Measurements from ENCODE around the gene PARD3. TPM values are rescaled to one million over a fixed set of nuclear protein-coding genes. Genes with fewer than 3 reads are reported as not detected.
A peak's percentile ranks its signal among the peaks of the same experiment; 100 is the strongest.
"Not testable (repeated sequence)": the region's sequence is repeated elsewhere in the genome, so short reads cannot be mapped to it uniquely, and the experiment has no call there.

The PARD3 gene
- total RNA-seq, 1 experiment from 2014 or later = 19.3 TPM

DNA sequence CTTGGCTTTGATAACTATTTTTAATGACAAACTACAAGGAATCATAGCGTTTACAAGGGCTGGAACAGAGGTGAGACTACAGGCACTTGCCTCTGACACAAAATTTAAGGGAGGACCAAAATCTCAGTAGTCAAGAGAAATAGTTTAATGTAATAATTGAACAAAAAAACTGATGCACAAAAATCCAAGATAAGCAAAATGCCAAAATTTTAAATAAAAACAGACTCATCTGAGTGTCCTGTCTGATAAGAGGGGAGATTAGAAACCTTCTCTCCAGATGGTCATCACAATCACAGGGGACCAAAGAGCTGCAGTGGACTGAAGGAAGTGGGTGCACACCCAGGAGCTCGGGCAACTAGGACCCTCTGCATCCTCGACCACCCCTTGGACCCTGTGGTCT is 70.5 kb downstream of the PARD3 start:
- DNase-seq (ENCODE audit: low spot score) = no peak

DNA sequence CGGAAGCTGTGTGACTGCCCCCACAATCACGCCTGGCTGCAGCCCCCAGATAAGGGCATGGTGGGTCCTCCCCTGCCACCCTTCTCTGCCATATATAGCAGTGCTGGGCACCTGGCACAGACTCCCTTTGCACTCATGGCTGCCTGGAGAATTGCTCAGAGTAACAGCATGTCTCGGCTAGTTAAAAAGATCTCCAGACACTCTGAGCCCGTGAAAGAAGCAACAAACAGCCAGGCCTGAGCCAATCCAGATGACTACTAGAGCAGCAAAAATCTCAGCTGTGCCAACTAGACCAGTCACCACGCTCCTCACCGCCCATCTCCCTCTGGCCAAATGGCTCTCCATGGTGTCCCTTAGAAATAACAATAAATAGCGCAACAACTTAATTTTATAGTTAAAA is 71.3 kb downstream of the PARD3 start:
- no peak for DNase-seq (ENCODE audit: low spot score)

DNA sequence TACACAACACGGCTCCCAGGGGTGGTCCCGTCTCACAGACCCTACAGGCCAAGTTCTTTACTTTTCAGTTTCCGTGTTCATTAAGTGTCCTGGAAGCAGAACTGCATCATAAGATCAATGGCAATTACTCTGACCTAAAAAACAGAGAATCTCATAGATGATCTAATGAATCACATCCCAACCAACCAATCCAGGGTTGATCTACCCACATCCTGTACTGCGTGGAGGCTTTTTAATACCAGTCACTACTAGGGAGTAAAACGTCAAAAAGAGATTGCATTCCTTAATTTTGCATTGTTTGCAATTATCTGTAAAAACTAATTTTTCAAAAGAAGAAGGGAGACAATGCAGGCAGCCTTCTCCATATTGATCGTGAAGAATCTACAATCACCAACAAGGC is 72.6 kb downstream of the PARD3 start:
- DNase-seq (ENCODE audit: low spot score) = no peak

DNA sequence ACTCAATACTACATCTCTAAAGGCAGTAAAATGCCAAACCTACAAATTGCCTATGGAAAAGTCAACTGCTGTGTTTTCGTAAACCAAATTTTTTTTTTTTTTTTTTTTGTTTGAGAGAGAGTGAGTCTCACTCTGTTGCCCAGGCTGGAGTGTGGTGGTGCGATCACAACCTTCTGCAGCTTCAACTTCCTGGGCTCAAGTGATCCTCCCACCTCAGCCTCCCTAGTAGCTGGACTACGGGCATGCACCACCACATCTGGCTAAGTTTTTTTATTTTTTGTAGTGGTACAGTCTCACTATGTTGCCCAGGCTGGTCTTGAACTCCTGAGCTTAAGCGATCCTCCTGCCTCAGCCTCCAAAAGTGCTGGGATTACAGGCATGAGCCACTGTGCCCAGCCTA is 74.0 kb downstream of the PARD3 start:
- not testable (repeated sequence) for DNase-seq (ENCODE audit: low spot score)

DNA sequence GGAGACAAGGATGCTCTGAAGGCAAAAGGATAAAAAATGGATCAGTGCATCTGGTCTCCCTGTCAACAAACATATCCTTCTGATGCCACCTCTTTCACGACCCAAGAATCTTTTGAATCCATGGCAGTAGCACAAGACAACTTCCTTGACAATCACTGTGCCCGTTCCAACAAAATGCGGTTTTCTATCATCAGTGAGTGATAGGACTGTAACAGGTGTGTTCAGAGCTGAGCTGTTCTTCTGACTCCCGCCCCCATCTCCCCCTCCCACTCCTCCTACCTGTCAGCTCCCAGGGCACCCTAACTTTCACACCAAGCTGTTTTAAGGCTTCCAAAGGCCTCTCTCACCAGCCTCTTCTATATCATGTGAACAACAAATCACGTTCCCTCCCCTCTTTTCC is 74.8 kb downstream of the PARD3 start:
- no peak for DNase-seq (ENCODE audit: low spot score)

DNA sequence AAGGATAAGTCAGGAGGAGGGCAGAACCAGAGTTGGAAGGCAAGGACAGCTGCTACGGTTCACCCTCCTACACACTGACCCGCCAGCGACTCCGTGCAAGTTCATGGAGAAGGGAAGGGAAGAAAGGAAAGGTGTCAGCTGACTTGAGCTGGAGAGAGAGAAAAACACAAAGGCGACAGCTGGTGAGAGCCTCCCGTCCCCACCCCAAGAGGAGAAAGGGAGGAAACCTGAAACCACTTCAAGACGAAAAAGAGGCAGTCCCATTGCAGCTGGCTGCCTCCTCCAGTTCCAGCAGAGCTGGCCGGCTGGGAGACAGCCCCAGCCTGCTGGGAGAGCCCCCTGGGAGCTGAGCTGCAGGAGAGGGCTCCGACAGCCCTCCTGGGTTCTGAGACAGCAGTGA is 75.2 kb downstream of the PARD3 start:
- peak; percentile 80 for DNase-seq (ENCODE audit: low spot score)

DNA sequence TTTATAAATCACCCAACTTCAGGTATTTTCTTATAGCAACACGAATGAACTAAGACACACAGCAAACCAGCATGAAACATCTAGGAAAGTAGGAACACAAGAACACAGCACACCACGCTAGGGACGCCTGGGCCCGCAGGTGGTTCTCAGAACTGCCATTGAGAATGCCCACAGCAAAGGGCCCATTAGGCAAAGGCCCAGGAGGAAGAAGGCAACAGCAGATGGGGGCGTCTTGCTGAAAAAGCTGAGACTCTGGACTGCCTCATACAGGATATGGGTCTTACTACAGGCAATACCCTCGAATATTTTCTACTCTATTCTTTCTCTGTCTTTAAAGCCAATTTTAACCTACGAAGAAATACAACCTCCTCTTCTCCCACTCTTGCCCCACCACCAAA is 77.3 kb downstream of the PARD3 start:
- DNase-seq (ENCODE audit: low spot score) = no peak

DNA sequence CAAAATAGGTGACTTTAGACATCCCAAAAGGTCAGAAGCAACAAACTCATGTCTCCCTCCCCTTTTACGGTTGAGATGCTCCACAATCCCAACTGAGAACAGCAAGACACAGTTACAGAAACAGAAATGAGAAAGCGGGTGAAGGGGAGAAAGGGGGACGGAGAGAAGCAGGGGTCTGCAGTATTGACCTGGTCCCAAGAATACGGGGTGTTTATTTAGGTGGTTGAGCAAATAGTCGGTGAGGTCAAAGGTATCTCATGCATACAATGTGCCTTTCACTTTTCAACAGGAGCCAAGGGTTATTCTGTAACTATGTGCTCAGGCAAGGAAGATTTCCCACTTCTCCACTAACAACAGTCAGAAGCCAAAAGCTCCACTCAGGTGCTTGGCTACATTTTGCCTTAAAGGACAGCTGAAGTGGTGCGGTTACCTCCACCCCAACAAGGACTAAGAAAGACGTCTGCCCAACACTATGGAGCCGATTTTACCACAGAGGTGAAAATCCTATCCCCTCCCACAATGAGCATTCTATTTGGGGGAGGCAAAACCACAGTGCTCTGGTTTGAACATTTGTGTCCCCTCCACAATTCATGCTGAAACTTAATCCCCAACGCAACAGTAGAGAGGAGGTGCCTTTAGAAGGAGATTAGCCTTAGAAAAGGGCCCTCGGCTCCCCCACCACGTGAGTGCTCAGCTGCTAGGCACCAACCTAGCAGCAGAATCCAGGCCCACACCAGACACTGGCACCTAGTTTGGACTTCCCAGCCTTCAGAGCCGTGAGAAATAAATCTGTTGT is 77.9 kb downstream of the PARD3 start:
- no peak for DNase-seq (ENCODE audit: low spot score)

DNA sequence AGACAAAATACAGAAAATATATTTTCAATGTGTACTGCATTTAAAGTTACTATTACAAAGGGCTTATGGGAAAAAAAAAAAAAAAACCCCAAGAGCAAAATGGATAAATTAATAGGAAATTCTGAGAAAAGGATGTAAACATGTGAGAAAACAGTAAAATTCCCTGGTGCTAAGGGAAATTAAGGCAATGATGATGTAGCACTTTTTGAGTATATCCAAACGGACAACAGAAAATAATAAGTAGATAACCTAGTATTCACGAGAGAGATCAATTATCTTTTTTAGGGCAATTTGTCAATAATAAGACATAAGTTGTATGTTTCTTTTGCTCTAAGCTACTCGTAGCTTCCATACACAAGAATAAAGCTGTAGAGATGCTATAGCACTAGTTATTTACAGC is 80.2 kb downstream of the PARD3 start:
- no peak for DNase-seq (ENCODE audit: low spot score)

DNA sequence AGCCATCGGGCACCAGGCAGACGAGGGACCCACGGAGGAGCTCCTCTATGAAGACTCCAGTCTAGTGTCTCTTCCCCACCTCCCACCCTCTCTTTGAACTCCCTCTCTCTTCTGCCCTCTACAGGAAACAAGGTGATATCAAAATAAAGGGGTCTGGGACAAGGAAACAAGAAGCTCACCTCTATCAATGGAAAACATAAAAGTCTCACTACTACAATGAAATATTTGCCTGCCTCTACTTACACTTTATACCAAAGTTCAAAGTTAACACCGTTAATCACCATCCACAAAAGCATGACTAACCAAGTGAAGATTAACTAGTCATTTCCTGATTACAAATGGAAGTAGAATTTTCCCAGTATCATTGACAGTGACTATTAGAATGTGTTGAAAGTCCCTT is 82.2 kb downstream of the PARD3 start:
- DNase-seq (ENCODE audit: low spot score) = no peak

DNA sequence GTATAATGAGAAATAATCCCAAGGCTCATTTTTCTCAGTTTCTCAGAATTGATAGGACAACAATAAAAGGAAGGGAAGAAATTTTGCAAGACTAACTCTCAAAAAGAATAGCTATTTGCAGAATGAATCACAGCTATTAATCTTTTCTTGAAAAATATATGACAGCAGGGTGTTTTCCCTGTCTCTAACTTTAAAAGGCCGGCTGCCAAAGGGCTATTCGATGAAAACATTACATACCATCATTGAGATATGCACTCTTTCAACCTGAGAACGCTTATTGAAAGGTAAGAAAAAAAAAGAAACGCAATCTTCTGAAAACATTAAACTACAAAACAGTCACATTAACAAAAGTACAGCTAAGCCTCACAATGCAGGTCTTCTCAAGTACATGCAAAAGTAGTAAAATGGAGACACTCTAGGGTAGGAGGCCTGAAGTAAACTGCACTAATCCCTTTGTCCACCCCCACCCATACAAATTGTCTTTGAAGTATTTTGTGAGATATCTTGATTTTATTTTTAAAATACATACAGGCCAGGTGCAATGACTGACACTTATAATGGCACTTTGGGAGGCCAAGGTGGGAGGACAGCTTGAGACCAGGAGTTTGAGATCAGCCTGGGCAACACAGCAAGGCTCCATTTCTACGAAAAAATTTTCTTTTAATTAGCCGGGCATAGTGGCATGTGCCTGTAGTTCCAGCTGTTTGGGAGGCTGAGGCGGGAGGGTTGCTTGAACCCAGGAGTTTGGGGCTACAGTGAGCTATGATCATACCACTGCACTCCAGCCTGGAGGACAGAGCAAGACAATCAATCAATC is 83.0 kb downstream of the PARD3 start:
- DNase-seq (ENCODE audit: low spot score) = no peak

DNA sequence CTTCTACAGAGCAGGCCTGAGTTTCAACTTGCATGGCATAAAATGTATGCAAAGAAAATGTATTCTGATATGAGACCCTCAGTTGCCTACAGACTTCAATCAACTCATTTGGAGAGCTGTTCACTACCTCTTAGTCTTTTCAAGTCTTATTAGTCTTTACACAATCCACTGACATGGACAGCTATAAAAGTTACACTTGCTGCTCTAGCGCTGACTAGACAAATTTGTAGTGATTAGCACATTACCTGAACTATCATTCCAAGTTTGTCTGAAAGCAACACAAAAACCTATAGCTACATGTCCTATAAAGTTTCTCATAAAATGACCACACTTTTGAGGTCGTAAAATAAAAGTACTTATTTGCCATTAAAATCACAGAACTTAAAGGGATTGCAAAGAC is 83.9 kb downstream of the PARD3 start:
- no peak for DNase-seq (ENCODE audit: low spot score)

DNA sequence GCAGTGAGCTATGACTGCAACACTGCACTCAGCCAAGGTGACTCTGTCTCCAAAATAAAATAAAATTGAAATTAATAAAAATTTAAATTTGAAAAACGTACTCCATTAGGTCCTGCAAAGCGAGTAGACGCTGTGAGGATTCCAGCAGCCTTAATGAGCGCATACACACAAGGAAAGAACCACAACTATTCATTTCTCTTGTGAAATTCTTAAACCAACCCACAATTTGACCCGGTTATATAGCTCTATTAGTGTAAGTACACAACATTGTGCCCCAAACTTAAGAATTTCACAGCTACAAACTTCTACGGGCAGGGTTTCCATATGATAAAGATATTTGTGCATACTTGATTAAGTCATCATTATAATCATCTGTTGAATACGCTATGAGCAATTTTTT is 84.4 kb downstream of the PARD3 start:
- no peak for DNase-seq (ENCODE audit: low spot score)

DNA sequence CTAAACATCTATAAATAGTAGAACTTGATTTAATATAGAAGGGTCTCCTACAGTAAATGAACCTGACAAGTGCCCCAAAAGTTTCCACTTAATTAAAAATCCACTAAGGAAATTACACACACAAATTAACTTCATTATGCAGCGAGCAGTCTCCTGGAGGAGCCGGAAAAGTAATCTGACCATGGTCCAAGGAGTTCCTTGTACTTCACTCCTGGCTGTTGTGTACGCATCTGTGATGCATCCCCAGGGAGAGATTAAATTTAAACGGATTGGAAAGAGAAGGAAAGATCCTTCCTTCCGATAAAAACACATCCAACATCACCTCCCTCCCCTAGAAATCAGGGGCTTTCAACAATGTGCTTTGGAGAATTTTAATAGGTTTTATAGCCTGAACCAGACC is 85.5 kb downstream of the PARD3 start:
- DNase-seq (ENCODE audit: low spot score) = no peak

DNA sequence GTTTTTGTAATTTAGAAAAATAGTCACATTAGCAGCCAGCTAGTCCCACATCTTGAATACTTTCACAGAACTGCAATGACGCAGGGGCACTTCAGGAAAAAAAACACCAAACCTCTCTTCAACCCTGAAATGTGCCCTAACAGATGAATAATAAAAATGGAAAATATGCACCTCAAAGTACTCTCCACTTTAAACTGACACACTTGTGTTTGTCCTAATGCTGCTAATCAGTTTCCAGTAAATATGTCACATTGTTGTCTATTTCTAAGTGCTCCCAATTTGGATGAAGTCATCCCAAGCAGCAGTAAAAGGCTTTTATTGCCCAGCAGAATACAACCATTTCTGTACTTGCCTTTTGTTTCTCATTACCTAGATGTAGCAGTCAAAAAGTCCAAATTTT is 86.7 kb downstream of the PARD3 start:
- no peak for DNase-seq (ENCODE audit: low spot score)

DNA sequence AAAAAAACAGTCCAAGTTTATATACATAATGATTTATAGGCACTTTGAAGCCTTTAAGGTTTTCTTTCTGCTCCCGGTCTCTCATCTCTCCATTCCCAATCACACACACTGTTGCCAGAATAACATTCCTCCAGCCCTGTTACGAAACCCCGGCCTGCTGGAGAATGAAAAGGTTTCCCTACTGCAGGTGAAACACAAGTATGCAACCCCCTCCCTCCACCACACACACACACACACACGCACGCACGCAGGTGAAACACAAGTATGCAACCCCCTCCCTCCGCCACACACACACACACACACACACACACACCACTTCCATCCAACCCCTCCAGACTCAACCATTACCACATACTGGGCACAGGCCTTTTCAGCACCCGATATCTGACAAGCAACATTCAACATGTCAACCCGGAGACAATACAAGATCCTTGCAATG is 87.5 kb downstream of the PARD3 start:
- DNase-seq (ENCODE audit: low spot score) = no peak

DNA sequence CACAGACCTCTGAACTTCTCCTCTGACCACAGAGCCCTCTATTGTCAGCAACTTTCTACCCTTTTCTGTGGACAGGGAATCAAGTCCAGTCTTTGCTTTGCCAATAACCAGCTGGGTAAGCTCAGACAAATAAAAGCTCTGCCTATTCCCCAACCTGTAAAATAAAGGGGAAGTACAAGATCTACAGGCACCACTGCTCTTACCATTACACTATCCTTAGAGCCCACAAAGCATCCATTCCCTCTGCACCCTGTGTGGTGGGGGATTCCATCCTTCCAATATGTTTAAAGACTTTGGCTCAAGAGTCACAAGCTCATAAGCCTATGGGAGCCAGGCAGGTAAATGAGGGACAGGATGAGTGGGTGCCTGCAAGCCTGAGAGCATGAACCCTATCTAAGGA is 88.2 kb downstream of the PARD3 start:
- DNase-seq (ENCODE audit: low spot score) = no peak

DNA sequence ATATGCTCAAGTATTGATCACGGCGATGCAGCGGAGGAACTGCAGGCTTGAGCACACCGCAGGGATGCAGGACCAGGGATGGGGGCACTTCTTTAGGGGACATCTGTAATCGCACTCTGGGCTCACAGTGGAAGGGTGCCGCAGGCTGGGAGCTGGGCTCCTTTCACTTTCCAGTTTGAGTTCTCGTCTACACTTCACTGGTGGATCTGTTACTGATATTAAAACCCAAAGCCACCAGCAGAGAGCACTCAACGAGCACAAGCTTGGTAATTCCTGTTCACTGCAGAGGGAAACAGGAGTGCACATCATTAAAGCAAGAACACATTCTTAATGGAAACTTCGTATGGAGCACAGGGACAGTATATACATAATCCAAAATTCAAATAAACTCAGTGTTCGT is 91.3 kb downstream of the PARD3 start:
- DNase-seq (ENCODE audit: low spot score) = peak; percentile 16

DNA sequence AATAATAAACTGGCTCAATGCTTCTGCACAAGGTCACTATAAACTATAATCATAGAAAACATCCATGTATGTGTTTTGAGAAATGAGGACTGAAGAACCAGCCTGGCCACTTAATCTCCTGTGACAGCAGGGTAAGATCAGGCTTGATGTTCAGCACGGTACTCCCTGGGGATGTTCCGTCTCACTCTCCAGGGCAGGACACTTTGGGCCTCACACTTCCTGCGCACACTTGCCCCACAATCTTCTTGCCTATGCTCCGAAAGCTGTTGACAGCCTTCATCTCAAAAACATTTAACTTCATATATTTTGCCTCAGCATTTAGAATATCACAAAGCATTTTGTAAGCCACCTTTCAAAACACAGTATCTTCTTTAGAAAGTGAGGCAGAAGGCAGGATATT is 92.7 kb downstream of the PARD3 start:
- no peak for DNase-seq (ENCODE audit: low spot score)

DNA sequence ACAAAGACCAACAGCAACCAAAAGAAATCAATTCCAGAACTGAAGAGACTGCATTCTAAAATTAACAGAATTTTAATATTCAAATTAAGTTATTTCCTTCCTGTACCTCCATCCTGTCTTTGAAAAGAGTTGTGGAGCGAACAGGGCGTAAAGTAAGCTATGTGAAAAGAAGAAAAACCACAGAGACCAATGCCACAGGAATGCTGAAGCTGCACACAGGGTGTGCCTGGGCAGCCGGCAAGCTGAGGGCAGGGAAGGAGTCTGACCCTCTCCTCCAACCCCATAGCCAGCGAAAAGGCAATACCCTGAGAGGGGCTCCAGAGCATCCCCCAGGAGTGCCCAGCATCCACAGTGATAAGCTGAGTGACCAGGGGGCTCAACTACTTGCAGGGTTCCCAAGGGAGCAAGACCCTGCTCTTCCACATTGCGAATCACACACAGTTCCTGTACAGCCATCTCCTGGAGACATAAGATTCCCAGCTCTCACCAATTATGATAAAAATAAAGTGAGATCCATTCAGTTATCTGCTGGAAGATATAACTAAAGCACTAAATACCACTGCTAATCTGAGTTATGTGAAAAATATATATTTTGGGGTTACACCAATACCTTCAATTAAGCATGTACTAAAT is 93.8 kb downstream of the PARD3 start:
- peak; percentile 65 for DNase-seq (ENCODE audit: low spot score)

DNA sequence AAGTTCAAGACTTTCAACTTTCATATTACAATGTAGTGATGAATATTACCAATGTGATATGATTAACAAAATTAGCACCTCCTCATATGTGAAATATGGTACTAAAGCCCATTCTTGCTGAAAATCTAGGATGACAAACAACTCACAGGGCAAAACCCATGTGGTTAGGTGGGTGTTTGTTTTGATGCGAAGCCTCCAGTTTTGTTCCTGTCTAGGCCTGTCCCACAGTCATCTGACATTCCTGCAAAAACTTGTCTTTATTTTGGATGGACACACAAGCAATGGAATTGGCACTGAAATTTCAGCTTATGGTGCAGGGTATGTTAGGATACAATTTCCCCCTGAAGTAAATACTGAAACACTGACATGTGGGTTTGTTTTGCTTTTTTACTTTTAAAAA is 95.3 kb downstream of the PARD3 start:
- no peak for DNase-seq (ENCODE audit: low spot score)

DNA sequence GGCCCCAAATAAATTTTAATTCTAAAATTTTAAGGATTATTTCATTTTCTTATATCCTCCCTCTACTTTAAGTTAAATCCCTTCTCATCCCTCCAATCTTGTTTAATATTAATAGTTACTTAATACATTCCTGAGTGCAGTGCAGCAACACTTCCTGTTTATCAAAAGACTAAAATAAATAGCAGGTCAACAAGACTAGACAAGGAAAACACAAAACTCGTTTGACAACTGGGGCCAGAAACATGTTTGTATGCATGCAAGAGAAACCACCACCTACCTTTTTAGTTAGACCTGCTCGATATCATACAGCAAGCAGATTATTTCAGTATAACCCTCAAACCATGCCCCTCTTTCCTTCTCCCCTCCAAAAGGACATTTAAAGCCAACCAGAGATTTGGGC is 95.8 kb downstream of the PARD3 start:
- DNase-seq (ENCODE audit: low spot score) = no peak

DNA sequence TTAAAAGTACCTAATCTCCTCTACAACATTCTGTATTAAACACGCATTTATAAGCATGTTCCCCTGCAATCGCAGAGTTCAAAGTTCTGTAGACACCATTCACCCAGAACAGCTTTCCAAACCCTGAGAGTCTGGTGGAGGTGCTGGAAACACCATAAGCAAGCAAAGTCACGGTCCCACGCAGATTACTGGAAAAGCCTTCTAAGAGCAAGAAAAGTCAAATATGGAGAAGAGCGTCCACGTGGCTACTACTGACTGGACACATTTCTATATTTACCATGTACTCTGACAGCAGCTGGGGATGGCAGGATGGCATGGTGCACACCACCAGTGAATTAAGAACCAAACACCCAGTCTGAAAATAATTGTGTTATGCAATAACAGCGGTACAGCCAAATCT is 97.7 kb downstream of the PARD3 start:
- peak; percentile 33 for DNase-seq (ENCODE audit: low spot score)
